ENCODE results near the gene TAGLN3. TPM values are rescaled to one million over a fixed set of nuclear protein-coding genes. Genes with fewer than 3 reads are reported as not detected.
"Not testable (repeated sequence)": the region's sequence is repeated elsewhere in the genome, so short reads cannot be mapped to it uniquely, and the experiment has no call there.

TAGLN3 gene
- total RNA-seq, 1 donor from 2014 or later = 0.76 TPM

GRCh38 chr3:112007633-112008032 lies 8.9 kb downstream of the TAGLN3 start:
- DNase-seq (ENCODE audit: extremely low read depth, low read depth, low spot score) = no peak

- DNase-seq (ENCODE audit: extremely low read depth, low read depth, low spot score) = no peak
These were observed 10.9 kb downstream of the TAGLN3 start for GRCh38 chr3:112009670-112010069.

GRCh38 chr3:112010636-112011035 lies 11.9 kb downstream of the TAGLN3 start:
- DNase-seq (ENCODE audit: extremely low read depth, low read depth, low spot score) = no peak

- no peak for DNase-seq (ENCODE audit: extremely low read depth, low read depth, low spot score)
These were observed 12.7 kb downstream of the TAGLN3 start for GRCh38 chr3:112011376-112011940.

- DNase-seq (ENCODE audit: extremely low read depth, low read depth, low spot score) = no peak
These were observed 13.7 kb downstream of the TAGLN3 start for GRCh38 chr3:112012205-112012992.

- peak; percentile 36 for DNase-seq (ENCODE audit: extremely low read depth, low read depth, low spot score)
These were observed 14.5 kb downstream of the TAGLN3 start for GRCh38 chr3:112013058-112013783.

GRCh38 chr3:112013784-112014143 lies 15.0 kb downstream of the TAGLN3 start:
- DNase-seq (ENCODE audit: extremely low read depth, low read depth, low spot score) = no peak

GRCh38 chr3:112017091-112017490 lies 18.4 kb downstream of the TAGLN3 start:
- no peak for DNase-seq (ENCODE audit: extremely low read depth, low read depth, low spot score)

GRCh38 chr3:112018712-112019111 lies 20.0 kb downstream of the TAGLN3 start:
- DNase-seq (ENCODE audit: extremely low read depth, low read depth, low spot score) = no peak

- DNase-seq (ENCODE audit: extremely low read depth, low read depth, low spot score) = no peak
These were observed 21.0 kb downstream of the TAGLN3 start for GRCh38 chr3:112019716-112020115.

- no peak for DNase-seq (ENCODE audit: extremely low read depth, low read depth, low spot score)
These were observed 22.0 kb downstream of the TAGLN3 start for GRCh38 chr3:112020674-112021085.

GRCh38 chr3:112027142-112027541 lies 28.4 kb downstream of the TAGLN3 start:
- no peak for DNase-seq (ENCODE audit: extremely low read depth, low read depth, low spot score)

GRCh38 chr3:112027826-112028225 lies 29.1 kb downstream of the TAGLN3 start:
- no peak for DNase-seq (ENCODE audit: extremely low read depth, low read depth, low spot score)

- DNase-seq (ENCODE audit: extremely low read depth, low read depth, low spot score) = no peak
These were observed 32.2 kb downstream of the TAGLN3 start for GRCh38 chr3:112030901-112031300.

GRCh38 chr3:112032098-112032731 lies 33.5 kb downstream of the TAGLN3 start:
- no peak for DNase-seq (ENCODE audit: extremely low read depth, low read depth, low spot score)

- no peak for DNase-seq (ENCODE audit: extremely low read depth, low read depth, low spot score)
These were observed 35.7 kb downstream of the TAGLN3 start, which contains the start of gene TMPRSS7 for GRCh38 chr3:112034436-112034835. Gene TMPRSS7 (plus strand): TSS chr3:112034736. CDS start chr3:112034846, 110 bp downstream.

GRCh38 chr3:112035241-112035640 lies 36.5 kb downstream of the TAGLN3 start:
- DNase-seq (ENCODE audit: extremely low read depth, low read depth, low spot score) = no peak

GRCh38 chr3:112037194-112037593 lies 38.5 kb downstream of the TAGLN3 start:
- not testable (repeated sequence) for DNase-seq (ENCODE audit: extremely low read depth, low read depth, low spot score)

GRCh38 chr3:112038863-112039262 lies 40.1 kb downstream of the TAGLN3 start:
- no peak for DNase-seq (ENCODE audit: extremely low read depth, low read depth, low spot score)

- DNase-seq (ENCODE audit: extremely low read depth, low read depth, low spot score) = no peak
These were observed 42.6 kb downstream of the TAGLN3 start for GRCh38 chr3:112041321-112041720.

GRCh38 chr3:112042842-112043280 lies 44.1 kb downstream of the TAGLN3 start:
- DNase-seq (ENCODE audit: extremely low read depth, low read depth, low spot score) = no peak

All from glomerular endothelial cell (primary cell).